Endothelial cell of umbilical vein (primary cell): ENCODE measurements around the gene IL25. TPM values are rescaled to one million over a fixed set of nuclear protein-coding genes. Genes with fewer than 3 reads are reported as not detected.

Experiments used
- BruUV-seq: library from RNA; stranded (reverse); fragments of 400-500 nt; replicated peaks from 2 replicates; lab custom pipeline; 2021; lab: Mats Ljungman, UMichigan
- CTCF ChIA-PET: fragments of 300-600, 350-600 bp; sonication (Branson Sonifier 250); formaldehyde crosslinking; loops from one replicate; lab custom pipeline; 2021; ENCODE audit warnings: antibody characterized with exemption, inconsistent platforms; lab: Charles Lee
- POLR2A ChIA-PET: fragments of 300-600, 350-600 bp; sonication (Branson Sonifier 250); formaldehyde crosslinking; loops from one replicate; lab custom pipeline; 2021; ENCODE audit warnings: antibody characterized with exemption, inconsistent platforms; lab: Charles Lee
- DNase-seq: peaks from one replicate; pipeline ENCODE4 v3.0.0-alpha.2; 2011; ENCODE audit warnings: low read depth, low spot score
- FAIRE-seq: peaks from 2 replicates; lab custom pipeline; 2011; peaks lifted over from hg19 to GRCh38; lab: Jason Lieb, UNC
- H2AFZ ChIP-seq: 2 replicates; pipeline ENCODE4 v1.6.0; 2012; ENCODE audit warnings: low read depth, low read length, control low read depth, inconsistent platforms
- H3K27ac ChIP-seq: 2 replicates; pipeline ENCODE4 v1.5.1; 2011; ENCODE audit warnings: low read depth, mild to moderate bottlenecking, control low read depth, low read length, moderate library complexity; ENCODE audit not compliant: insufficient read depth
- H3K27me3 ChIP-seq, 2 experiments: 2 replicates each; pipeline versions ENCODE4 v1.6.0 to v1.6.1; 2011; ENCODE audit warnings: low read length in 2 of 2, mixed read lengths in 1 of 2; ENCODE audit not compliant: control insufficient read depth in 2 of 2, insufficient read depth in 2 of 2
- H3K36me3 ChIP-seq, 2 experiments: 2 replicates in 1 of 2; 3 replicates in 1 of 2; pipeline ENCODE4 v1.5.1; 2011; ENCODE audit warnings: low read length in 2 of 2, mild to moderate bottlenecking in 1 of 2, moderate library complexity in 1 of 2; ENCODE audit not compliant: control insufficient read depth in 2 of 2, insufficient read depth in 2 of 2; ENCODE audit errors: extremely low read depth in 1 of 2
- H3K4me1 ChIP-seq: 3 replicates; pipeline ENCODE4 v1.5.1; 2011; ENCODE audit warnings: mild to moderate bottlenecking, low read length; ENCODE audit not compliant: control insufficient read depth, insufficient read depth; ENCODE audit errors: extremely low read depth
- H3K4me2 ChIP-seq: 2 replicates; pipeline ENCODE4 v1.6.1; 2011; ENCODE audit warnings: low read length, control low read depth, mixed read lengths; ENCODE audit not compliant: insufficient read depth
- H3K4me3 ChIP-seq, 3 experiments: fragments of 200-600 bp in 1 of 3; sonication (generic), shearing (Covaris generic) in 1 of 3; replicated peaks in 1 of 3; 2 replicates each; pipeline ENCODE4 v1.5.1; 2011 to 2016; ENCODE audit warnings: control low read depth in 3 of 3, low read length in 3 of 3, mild to moderate bottlenecking in 2 of 3, inconsistent platforms in 1 of 3, low read depth in 1 of 3, moderate library complexity in 1 of 3; ENCODE audit not compliant: insufficient read depth in 1 of 3
- H3K79me2 ChIP-seq: 2 replicates; pipeline ENCODE4 v1.6.0; 2012; ENCODE audit warnings: low read length, inconsistent platforms; ENCODE audit not compliant: control insufficient read depth, insufficient read depth
- H3K9ac ChIP-seq: replicated peaks from 2 replicates; pipeline ENCODE3; 2011; ENCODE audit warnings: low read length, control low read depth; ENCODE audit not compliant: insufficient read depth; ENCODE audit errors: extremely low read depth
- H3K9me1 ChIP-seq: replicated peaks from 3 replicates; pipeline ENCODE4 v1.6.0; 2011; ENCODE audit warnings: mild to moderate bottlenecking, low read length; ENCODE audit not compliant: control insufficient read depth, insufficient read depth; ENCODE audit errors: extremely low read depth
- H3K9me3 ChIP-seq: replicated peaks from 2 replicates; pipeline ENCODE4 v1.5.1; 2012; ENCODE audit warnings: low read length, inconsistent platforms; ENCODE audit not compliant: control insufficient read depth, insufficient read depth
- H4K20me1 ChIP-seq: replicated peaks from 2 replicates; pipeline ENCODE3; 2011; ENCODE audit warnings: mild to moderate bottlenecking, low read length; ENCODE audit not compliant: control insufficient read depth, insufficient read depth; ENCODE audit errors: extremely low read depth
- EZH2 ChIP-seq: IDR thresholded peaks from 2 replicates; pipeline ENCODE4 v1.6.1; 2012; ENCODE audit warnings: borderline replicate concordance, low read depth, mild to moderate bottlenecking, moderate library complexity, low read length, inconsistent platforms; ENCODE audit not compliant: severe bottlenecking
- FOS ChIP-seq: IDR thresholded peaks from 2 replicates; pipeline ENCODE4 v1.6.1; 2011; ENCODE audit warnings: mild to moderate bottlenecking, low read length, moderate library complexity, borderline replicate concordance; ENCODE audit not compliant: insufficient read depth
- GATA2 ChIP-seq: IDR thresholded peaks from 2 replicates; pipeline ENCODE4 v1.7.0; 2011; ENCODE audit warnings: low read depth, mild to moderate bottlenecking, moderate library complexity, mixed read lengths, low read length; ENCODE audit not compliant: insufficient read length, insufficient read depth
- JUN ChIP-seq: IDR thresholded peaks from 2 replicates; pipeline ENCODE4 v1.6.1; 2011; ENCODE audit warnings: borderline replicate concordance, low read depth; ENCODE audit not compliant: insufficient read length, insufficient read depth
- MYC ChIP-seq: IDR thresholded peaks from one replicate; pipeline ENCODE4 v1.6.1; 2011; ENCODE audit warnings: mild to moderate bottlenecking, low read depth, low read length
- POLR2A ChIP-seq: IDR thresholded peaks from 2 replicates; pipeline ENCODE4 v1.6.1; 2012; ENCODE audit warnings: low read depth, mild to moderate bottlenecking, control low read depth, low read length
- POLR2AphosphoS5 ChIP-seq: IDR thresholded peaks from 2 replicates; pipeline ENCODE4 v1.6.1; 2012; ENCODE audit warnings: low read depth, mild to moderate bottlenecking, control low read depth, low read length, moderate library complexity; ENCODE audit not compliant: insufficient read depth
- dilution Hi-C: fragments of 300-500 bp; cut with MboI; formaldehyde crosslinking; loops from one replicate; pipeline ENCODE4 v1.15.0; 2019; ENCODE audit warnings: low sequenced_read_pairs; ENCODE audit not compliant: extremely low pct_ligation_motif_present
- intact Hi-C: fragments of 100-400 bp; cut with micrococcal nuclease; formaldehyde crosslinking; loops from one replicate; pipeline ENCODE4 v1.10.0; 2022
- polyA plus RNA-seq, 4 experiments: library from polyadenylated mRNA; depleted of rRNA in 3 of 4; stranded (reverse) in 3 of 4; unstranded in 1 of 4; fragments of >200 nt; gene quantifications; 2 replicates each; pipeline versions ENCODE4 v1.2.1 to v1.2.3, GENCODE V29; 2011 to 2012; ENCODE audit warnings: missing spikeins in 1 of 4
- total RNA-seq: library from RNA; stranded (reverse); gene quantifications from 2 replicates; pipeline ENCODE4 v1.2.3, GENCODE V29; 2021
- TF ChIP-seq, protein P1 (sequence below), 2 donors: IDR thresholded peaks; 1 replicate in 1 of 2; 2 replicates in 1 of 2; pipeline ENCODE4 v1.5.1; 2011; ENCODE audit warnings: low read length in 2 of 2, mild to moderate bottlenecking in 2 of 2, moderate library complexity in 2 of 2, control low read depth in 1 of 2, inconsistent platforms in 1 of 2, low read depth in 1 of 2; ENCODE audit not compliant: insufficient read depth in 1 of 2; ENCODE audit errors: extremely low read depth in 1 of 2
- TF ChIP-seq, protein P2 (sequence below): IDR thresholded peaks from 2 replicates; pipeline ENCODE4 v1.6.1; 2011; ENCODE audit not compliant: insufficient read depth, insufficient read length

The IL25 gene
- total and polyA plus RNA-seq, 2 donors (not counting 3 experiments of a cell fraction or from before 2014, with no cell fraction given): not detected

DNA sequence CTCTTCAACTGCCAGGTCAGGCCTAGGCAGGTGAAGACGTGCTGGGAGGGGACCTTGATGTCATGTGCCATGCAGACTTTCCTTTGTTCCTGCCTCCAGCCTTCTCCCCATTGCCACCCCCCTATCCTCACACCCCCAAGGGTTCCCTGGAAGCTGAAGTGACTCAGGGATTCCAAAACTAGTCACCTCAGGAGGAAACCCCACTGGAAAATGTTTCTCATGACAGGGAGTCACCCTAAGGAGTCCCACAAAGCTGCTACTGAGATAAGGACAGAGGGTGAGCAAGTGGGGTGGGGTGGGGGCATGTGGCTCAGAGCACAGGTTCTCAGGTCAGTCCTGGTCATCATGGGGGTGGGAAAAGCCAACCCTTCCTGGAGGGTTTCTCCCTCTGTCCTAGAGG lies 2.4 kb upstream of the IL25 start:
- DNase-seq: no peak

More for the DNA sequence above, 2.4 kb upstream of the IL25 start:
- TF ChIP-seq, protein P1, sequence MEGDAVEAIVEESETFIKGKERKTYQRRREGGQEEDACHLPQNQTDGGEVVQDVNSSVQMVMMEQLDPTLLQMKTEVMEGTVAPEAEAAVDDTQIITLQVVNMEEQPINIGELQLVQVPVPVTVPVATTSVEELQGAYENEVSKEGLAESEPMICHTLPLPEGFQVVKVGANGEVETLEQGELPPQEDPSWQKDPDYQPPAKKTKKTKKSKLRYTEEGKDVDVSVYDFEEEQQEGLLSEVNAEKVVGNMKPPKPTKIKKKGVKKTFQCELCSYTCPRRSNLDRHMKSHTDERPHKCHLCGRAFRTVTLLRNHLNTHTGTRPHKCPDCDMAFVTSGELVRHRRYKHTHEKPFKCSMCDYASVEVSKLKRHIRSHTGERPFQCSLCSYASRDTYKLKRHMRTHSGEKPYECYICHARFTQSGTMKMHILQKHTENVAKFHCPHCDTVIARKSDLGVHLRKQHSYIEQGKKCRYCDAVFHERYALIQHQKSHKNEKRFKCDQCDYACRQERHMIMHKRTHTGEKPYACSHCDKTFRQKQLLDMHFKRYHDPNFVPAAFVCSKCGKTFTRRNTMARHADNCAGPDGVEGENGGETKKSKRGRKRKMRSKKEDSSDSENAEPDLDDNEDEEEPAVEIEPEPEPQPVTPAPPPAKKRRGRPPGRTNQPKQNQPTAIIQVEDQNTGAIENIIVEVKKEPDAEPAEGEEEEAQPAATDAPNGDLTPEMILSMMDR (IDR thresholded peaks at IDR 0.05; ENCODE audit: extremely low read depth in 1 of 2, insufficient read depth in 1 of 2, low read depth in 1 of 2, low read length in 2 of 2): no peak
- TF ChIP-seq JUN (no peak), FOS (no peak), POLR2AphosphoS5 (no peak), EZH2 (no peak), GATA2 (no peak), MYC (no peak), POLR2A (no peak)
- TF ChIP-seq, protein P2, sequence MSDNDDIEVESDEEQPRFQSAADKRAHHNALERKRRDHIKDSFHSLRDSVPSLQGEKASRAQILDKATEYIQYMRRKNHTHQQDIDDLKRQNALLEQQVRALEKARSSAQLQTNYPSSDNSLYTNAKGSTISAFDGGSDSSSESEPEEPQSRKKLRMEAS: no peak
- Histone ChIP-seq H3K9ac (no peak overlapping the region), H2AFZ (no peak overlapping the region), H3K36me3 (no peaks in the 10 kb centered on the region), H4K20me1 (no peaks in the 10 kb centered on the region), H3K27ac (no peak overlapping the region), H3K4me3 (no peak overlapping the region), H3K4me1 (no peaks in the 10 kb centered on the region), H3K4me2 (no peak overlapping the region), H3K9me3 (no peaks in the 10 kb centered on the region), H3K27me3 (peaks cover 26 to 28% of the 10 kb centered on the region in 2 experiments), H3K9me1 (no peaks in the 10 kb centered on the region), H3K79me2 (no peaks in the 10 kb centered on the region)
- ChIA-PET POLR2A (no interaction called here), CTCF (interaction anchor here (1.0 to 3.9 kb wide), 3 partner anchors 10 to 250 kb away, joined by 3 to 25 read pairs (median 6); partner anchors contain the start of gene SLC22A17)
- intact Hi-C loops (no loop called here), dilution Hi-C loops (no loop called here)
- FAIRE-seq: no peak
- no TSS peak for BruUV-seq
